NOMO-1 (cell line): ENCODE measurements around the gene TK2.

ENCODE experiments used
- DNase-seq, 2 experiments: peaks; one replicate each; lab custom pipeline; 2025; ENCODE audit not compliant: unreplicated experiment in 2 of 2; lab: John Stamatoyannopoulos, UW

Gene TK2

GRCh38 chr16:66547101-66547989 is 2.6 kb downstream of the TK2 start:
- DNase-seq = no peak

- peak in 1 of 2 experiments; percentile 11 for DNase-seq
These were observed 5.7 kb downstream of the TK2 start for GRCh38 chr16:66544016-66544757.

GRCh38 chr16:66543541-66543940 is 6.4 kb downstream of the TK2 start:
- no peak for DNase-seq

- no peak for DNase-seq
These were observed 7.5 kb downstream of the TK2 start for GRCh38 chr16:66542396-66542795.

GRCh38 chr16:66541388-66542355 is 8.2 kb downstream of the TK2 start:
- DNase-seq = no peak

- no peak for DNase-seq
These were observed 10.1 kb downstream of the TK2 start for GRCh38 chr16:66539623-66540469.

- no peak for DNase-seq
These were observed 11.0 kb downstream of the TK2 start for GRCh38 chr16:66538910-66539309.

- DNase-seq = no peak
These were observed 12.7 kb downstream of the TK2 start for GRCh38 chr16:66537236-66537635.

GRCh38 chr16:66536525-66536924 is 13.4 kb downstream of the TK2 start:
- no peak for DNase-seq

GRCh38 chr16:66534376-66534799 is 15.5 kb downstream of the TK2 start:
- DNase-seq = no peak

- no peak for DNase-seq
These were observed 20.4 kb downstream of the TK2 start for GRCh38 chr16:66529475-66529874.

- DNase-seq = no peak
These were observed 21.6 kb downstream of the TK2 start for GRCh38 chr16:66528294-66528693.

GRCh38 chr16:66525396-66526180 is 24.3 kb downstream of the TK2 start:
- no peak for DNase-seq

- DNase-seq = peak; percentile 98 to 99
These were observed 25.2 kb downstream of the TK2 start for GRCh38 chr16:66524601-66525164.

GRCh38 chr16:66523861-66524354 is 26.0 kb downstream of the TK2 start:
- DNase-seq = peak; percentile 76 to 84

- DNase-seq = no peak
These were observed 26.9 kb downstream of the TK2 start for GRCh38 chr16:66522816-66523590.

GRCh38 chr16:66521951-66522771 is 27.8 kb downstream of the TK2 start:
- DNase-seq = peak; percentile 71 to 76
